Gastroesophageal sphincter (tissue), 3 donors: Measurements from ENCODE around the gene TTC7B.

Experiments used
- POLR2A ChIP-seq, 2 donors: fragments of 450-650 bp; IDR thresholded peaks; one replicate each; pipeline ENCODE4 v1.6.1; 2017; ENCODE audit warnings: antibody characterized with exemption in 2 of 2, mild to moderate bottlenecking in 2 of 2, moderate library complexity in 1 of 2
- TF ChIP-seq, protein P1 (sequence below), 4 experiments: fragments of 200-600 bp in 2 of 4; fragments of 450-650 bp in 2 of 4; sonication (generic) in 1 of 4; IDR thresholded peaks; one replicate each; pipeline ENCODE4 v1.5.1; 2017 to 2019; ENCODE audit warnings: antibody characterized with exemption in 4 of 4, mild to moderate bottlenecking in 2 of 4, moderate library complexity in 2 of 4

DNA sequence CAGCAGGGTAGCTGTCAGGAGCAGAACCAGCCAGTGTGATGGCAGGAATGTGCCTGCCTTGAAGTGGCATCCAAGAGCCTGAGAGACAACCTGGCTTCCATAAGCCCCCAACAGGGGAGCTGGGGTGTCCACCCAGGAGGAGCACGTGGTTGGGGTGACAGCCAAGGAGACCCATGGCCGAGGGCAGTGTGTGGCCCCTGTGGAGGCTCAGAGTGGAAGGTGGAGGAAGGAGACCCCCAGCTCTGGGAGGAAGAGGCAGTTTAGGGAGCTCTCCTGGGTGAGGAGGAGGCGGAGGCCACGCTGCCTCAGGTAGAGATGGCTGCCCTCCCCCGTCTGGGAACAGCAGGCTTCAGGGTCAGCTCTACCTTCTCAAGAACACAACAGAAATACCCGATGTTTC is 272.4 kb downstream of the TTC7B start:
- TF ChIP-seq, protein P1, sequence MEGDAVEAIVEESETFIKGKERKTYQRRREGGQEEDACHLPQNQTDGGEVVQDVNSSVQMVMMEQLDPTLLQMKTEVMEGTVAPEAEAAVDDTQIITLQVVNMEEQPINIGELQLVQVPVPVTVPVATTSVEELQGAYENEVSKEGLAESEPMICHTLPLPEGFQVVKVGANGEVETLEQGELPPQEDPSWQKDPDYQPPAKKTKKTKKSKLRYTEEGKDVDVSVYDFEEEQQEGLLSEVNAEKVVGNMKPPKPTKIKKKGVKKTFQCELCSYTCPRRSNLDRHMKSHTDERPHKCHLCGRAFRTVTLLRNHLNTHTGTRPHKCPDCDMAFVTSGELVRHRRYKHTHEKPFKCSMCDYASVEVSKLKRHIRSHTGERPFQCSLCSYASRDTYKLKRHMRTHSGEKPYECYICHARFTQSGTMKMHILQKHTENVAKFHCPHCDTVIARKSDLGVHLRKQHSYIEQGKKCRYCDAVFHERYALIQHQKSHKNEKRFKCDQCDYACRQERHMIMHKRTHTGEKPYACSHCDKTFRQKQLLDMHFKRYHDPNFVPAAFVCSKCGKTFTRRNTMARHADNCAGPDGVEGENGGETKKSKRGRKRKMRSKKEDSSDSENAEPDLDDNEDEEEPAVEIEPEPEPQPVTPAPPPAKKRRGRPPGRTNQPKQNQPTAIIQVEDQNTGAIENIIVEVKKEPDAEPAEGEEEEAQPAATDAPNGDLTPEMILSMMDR (IDR thresholded peaks at IDR 0.05), result no peak
- no peak for TF ChIP-seq POLR2A (IDR thresholded peaks at IDR 0.05)
